ENCODE data around the gene XXYLT1. TPM values are rescaled to one million over a fixed set of nuclear protein-coding genes. Genes with fewer than 3 reads are reported as not detected.

XXYLT1 gene
- total RNA-seq, 1 experiment from 2014 or later, result 23.4 TPM

GRCh38 chr3:195255176-195255500 is 15.8 kb downstream of the XXYLT1 start (continued):
- TF ChIP-seq MAX (CRISPR knock-in tag; IDR thresholded peaks at IDR 0.05) (no peak), ZNF281 (CRISPR knock-in tag; IDR thresholded peaks at IDR 0.05) (no peak)

- Mint-ChIP-seq H3K27ac (peak overlapping the region; percentile 75), H3K4me3 (no peak overlapping the region), H3K9me3 (no peaks in the 10 kb centered on the region), H3K4me1 (peaks cover 63% of the 10 kb centered on the region), H3K36me3 (no peaks in the 10 kb centered on the region), H3K27me3 (ENCODE audit: low read depth) (no peaks in the 10 kb centered on the region)
- DNase-seq (ENCODE audit: low spot score) (no peak), ATAC-seq (no peak)
- no peak for TF ChIP-seq ZNF425 (CRISPR knock-in tag; conservative IDR thresholded peaks at IDR 0.05)
- TF ChIP-seq ZBTB43 (CRISPR knock-in tag; IDR thresholded peaks at IDR 0.05), result no peak
- no peak for TF ChIP-seq FOXP1 (CRISPR knock-in tag; IDR thresholded peaks at IDR 0.05; ENCODE audit: borderline replicate concordance)
- no peak for TF ChIP-seq E2F1 (CRISPR knock-in tag; IDR thresholded peaks at IDR 0.05)
- no peak for TF ChIP-seq PRDM15 (CRISPR knock-in tag; IDR thresholded peaks at IDR 0.05)
- no peak for TF ChIP-seq ZMAT4 (CRISPR knock-in tag; IDR thresholded peaks at IDR 0.05)
- no peak for TF ChIP-seq ETV6 (CRISPR knock-in tag; IDR thresholded peaks at IDR 0.05)
- no peak for TF ChIP-seq ZNF121 (CRISPR knock-in tag; IDR thresholded peaks at IDR 0.05)
- ChIA-PET CTCF (interaction anchor here (0.5 to 3.9 kb wide), 5 partner anchors 17 to 572 kb away, joined by 3 to 16 read pairs (median 5); partner anchors contain the start of genes FAM43A and XXYLT1), POLR2A (interaction anchor here (1.8 kb wide), 1 partner anchor 16 kb away, joined by 4 read pairs; the partner anchor contains the start of gene XXYLT1)
These were observed 16.3 kb downstream of the XXYLT1 start for GRCh38 chr3:195254454-195255175.

Data from WTC11 (cell line).